Vagina (tissue), 2 donors: Measurements from ENCODE around the gene SDK2. TPM values are rescaled to one million over a fixed set of nuclear protein-coding genes. Genes with fewer than 3 reads are reported as not detected.
A peak's percentile ranks its signal among the peaks of the same experiment; 100 is the strongest.

Experiments
- DNase-seq, 2 donors: peaks; one replicate each; pipeline ENCODE4 v3.0.0-alpha.2; 2017; ENCODE audit errors: extremely low spot score in 2 of 2
- H3K27ac ChIP-seq: fragments of 200-600 bp; sonication (generic); one replicate; pipeline ENCODE4 v1.5.1; 2019
- H3K27me3 ChIP-seq: fragments of 200-600 bp; sonication (generic); one replicate; pipeline ENCODE4 v1.5.1; 2019
- H3K36me3 ChIP-seq, 2 donors: fragments of 200-600 bp; sonication (generic); one replicate each; pipeline ENCODE4 v1.5.1; 2017 to 2019
- H3K4me1 ChIP-seq: fragments of 200-600 bp; sonication (generic); one replicate; pipeline ENCODE4 v1.5.1; 2019
- H3K4me3 ChIP-seq, 2 donors: fragments of 200-600 bp; sonication (generic); 1 replicate in 1 of 2; 2 replicates in 1 of 2; pipeline ENCODE4 v1.5.1; 2016 to 2019
- H3K9me3 ChIP-seq: fragments of 200-600 bp; sonication (generic); one replicate; pipeline ENCODE4 v1.5.1; 2019
- CTCF ChIP-seq, 3 experiments: fragments of 450-650 bp in 2 of 3; fragments of 200-600 bp in 1 of 3; sonication (generic) in 1 of 3; IDR thresholded peaks; one replicate each; pipeline ENCODE4 v1.5.1; 2017 to 2019; ENCODE audit warnings: antibody characterized with exemption in 3 of 3, mild to moderate bottlenecking in 2 of 3, moderate library complexity in 2 of 3
- POLR2A ChIP-seq, 2 donors: fragments of 450-650 bp; IDR thresholded peaks; one replicate each; pipeline ENCODE4 v1.6.1; 2017; ENCODE audit warnings: antibody characterized with exemption in 2 of 2, mild to moderate bottlenecking in 2 of 2, moderate library complexity in 2 of 2
- POLR2AphosphoS5 ChIP-seq, 2 donors: sonication (generic); formaldehyde crosslinking; IDR thresholded peaks; one replicate each; pipeline ENCODE4 v1.9.0; 2017; ENCODE audit warnings: antibody characterized with exemption in 2 of 2, mild to moderate bottlenecking in 2 of 2, low read depth in 1 of 2; ENCODE audit not compliant: insufficient read depth in 1 of 2
- intact Hi-C: fragments of 100-400 bp; cut with DNase I; formaldehyde crosslinking; loops from one replicate; pipeline ENCODE4 v1.15.1; 2023
- total RNA-seq: library from RNA; depleted of rRNA; stranded (reverse); fragments of >200 nt; gene quantifications from one replicate; pipeline ENCODE4 v1.2.3, GENCODE V29; 2016

SDK2 gene
- total RNA-seq, 1 donor from 2014 or later: 1.7 TPM

- TF ChIP-seq POLR2AphosphoS5 (IDR thresholded peaks at IDR 0.05; ENCODE audit: insufficient read depth in 1 of 2, low read depth in 1 of 2) (no peak), CTCF (IDR thresholded peaks at IDR 0.05) (no peak), POLR2A (IDR thresholded peaks at IDR 0.05) (no peak)
- H3K27me3 ChIP-seq: no peaks in the 10 kb centered on the region
- no peak overlapping the region for H3K27ac ChIP-seq
- no peaks in the 10 kb centered on the region for H3K36me3 ChIP-seq
- peak in 1 of 2 donors; percentile 46 for DNase-seq
- H3K4me1 ChIP-seq: peaks cover 10% of the 10 kb centered on the region
- intact Hi-C loops: no loop called here
- H3K9me3 ChIP-seq: no peaks in the 10 kb centered on the region
- no peak overlapping the region for H3K4me3 ChIP-seq
Measured at GRCh38 chr17:73648543-73648820, 4.2 kb upstream of the SDK2 start.

GRCh38 chr17:73647772-73648542 is 3.7 kb upstream of the SDK2 start:
- TF ChIP-seq CTCF (IDR thresholded peaks at IDR 0.05): no peak
- TF ChIP-seq POLR2AphosphoS5 (IDR thresholded peaks at IDR 0.05; ENCODE audit: insufficient read depth in 1 of 2, low read depth in 1 of 2): no peak
- no peak for TF ChIP-seq POLR2A (IDR thresholded peaks at IDR 0.05)
- no peaks in the 10 kb centered on the region for H3K9me3 ChIP-seq
- H3K27me3 ChIP-seq: no peaks in the 10 kb centered on the region
- H3K4me3 ChIP-seq: no peak overlapping the region
- H3K27ac ChIP-seq: no peak overlapping the region
- peaks cover 15% of the 10 kb centered on the region for H3K4me1 ChIP-seq
- no peaks in the 10 kb centered on the region for H3K36me3 ChIP-seq
- intact Hi-C loops: no loop called here
- peak; percentile 64 to 70 for DNase-seq

- Histone ChIP-seq H3K36me3 (no peaks in the 10 kb centered on the region), H3K4me3 (no peak overlapping the region), H3K9me3 (no peaks in the 10 kb centered on the region), H3K4me1 (peaks cover 22% of the 10 kb centered on the region), H3K27ac (no peak overlapping the region), H3K27me3 (no peaks in the 10 kb centered on the region)
- TF ChIP-seq POLR2A (IDR thresholded peaks at IDR 0.05) (no peak), POLR2AphosphoS5 (IDR thresholded peaks at IDR 0.05; ENCODE audit: insufficient read depth in 1 of 2, low read depth in 1 of 2) (no peak), CTCF (IDR thresholded peaks at IDR 0.05) (no peak)
- DNase-seq: peak in 1 of 2 donors; percentile 93
- intact Hi-C loops: no loop called here
Measured at GRCh38 chr17:73647301-73647695, 3.1 kb upstream of the SDK2 start.

GRCh38 chr17:73646409-73647300 is 2.4 kb upstream of the SDK2 start:
- intact Hi-C loops: no loop called here
- H3K4me3 ChIP-seq: no peak overlapping the region
- H3K36me3 ChIP-seq: no peaks in the 10 kb centered on the region
- H3K4me1 ChIP-seq: peaks cover 23% of the 10 kb centered on the region
- no peak overlapping the region for H3K27ac ChIP-seq
- H3K27me3 ChIP-seq: no peaks in the 10 kb centered on the region
- TF ChIP-seq POLR2AphosphoS5 (IDR thresholded peaks at IDR 0.05; ENCODE audit: insufficient read depth in 1 of 2, low read depth in 1 of 2) (no peak), POLR2A (IDR thresholded peaks at IDR 0.05) (no peak), CTCF (IDR thresholded peaks at IDR 0.05) (no peak)
- H3K9me3 ChIP-seq: no peaks in the 10 kb centered on the region
- DNase-seq: peak; percentile 83 to 85
